Measurements from ENCODE around the gene KIAA1549.
"Not testable (repeated sequence)": the region's sequence is repeated elsewhere in the genome, so short reads cannot be mapped to it uniquely, and the experiment has no call there.

KIAA1549 gene

GRCh38 chr7:138980563-138981291, 462 bp downstream of the KIAA1549 start:
- Mint-ChIP-seq H3K27ac (peak overlapping the region; percentile 79), H3K4me3 (peak overlapping the region; percentile 90 to 94), H3K4me1 (peaks cover 4 to 15% of the 10 kb centered on the region in 2 donors), H3K9me3 (no peaks in the 10 kb centered on the region), H3K27me3 (peaks cover 37 to 47% of the 10 kb centered on the region in 2 donors), H3K36me3 (no peaks in the 10 kb centered on the region)
- DNase-seq = no peak
- ATAC-seq (replicated peaks) = peak; percentile 44 to 56

GRCh38 chr7:138979988-138980562, 1.1 kb downstream of the KIAA1549 start:
- DNase-seq = no peak
- H3K4me1 Mint-ChIP-seq = peaks cover 4 to 15% of the 10 kb centered on the region in 2 donors
- H3K9me3 Mint-ChIP-seq = no peaks in the 10 kb centered on the region
- peak overlapping the region; percentile 90 to 94 for H3K4me3 Mint-ChIP-seq
- H3K27me3 Mint-ChIP-seq = peaks cover 40 to 50% of the 10 kb centered on the region in 2 donors
- H3K36me3 Mint-ChIP-seq = no peaks in the 10 kb centered on the region
- no peak overlapping the region for H3K27ac Mint-ChIP-seq
- no peak for ATAC-seq (replicated peaks)

- Mint-ChIP-seq H3K4me1 (peaks cover 4 to 15% of the 10 kb centered on the region in 2 donors), H3K27ac (no peak overlapping the region), H3K36me3 (no peaks in the 10 kb centered on the region), H3K27me3 (peaks cover 43 to 54% of the 10 kb centered on the region in 2 donors), H3K9me3 (no peaks in the 10 kb centered on the region), H3K4me3 (no peak overlapping the region)
- DNase-seq (no peak), ATAC-seq (replicated peaks) (no peak)
These were observed 1.8 kb downstream of the KIAA1549 start for GRCh38 chr7:138979226-138979979.

GRCh38 chr7:138978541-138979184, 2.5 kb downstream of the KIAA1549 start:
- no peaks in the 10 kb centered on the region for H3K36me3 Mint-ChIP-seq
- H3K4me3 Mint-ChIP-seq = no peak overlapping the region
- H3K27me3 Mint-ChIP-seq = peaks cover 43 to 54% of the 10 kb centered on the region in 2 donors
- peaks cover 4 to 15% of the 10 kb centered on the region in 2 donors for H3K4me1 Mint-ChIP-seq
- no peak overlapping the region for H3K27ac Mint-ChIP-seq
- DNase-seq (no peak), ATAC-seq (replicated peaks) (no peak)
- H3K9me3 Mint-ChIP-seq = no peaks in the 10 kb centered on the region

- H3K36me3 Mint-ChIP-seq; ATAC-seq (replicated peaks); H3K9me3 Mint-ChIP-seq; H3K27ac Mint-ChIP-seq; DNase-seq; H3K4me1 Mint-ChIP-seq; H3K4me3 Mint-ChIP-seq: not testable (repeated sequence)
- peaks cover 46% of the 10 kb centered on the region in 2 donors for H3K27me3 Mint-ChIP-seq
These were observed 5.0 kb downstream of the KIAA1549 start for GRCh38 chr7:138976161-138976560.

- Mint-ChIP-seq H3K27ac (no peak overlapping the region), H3K36me3 (no peaks in the 10 kb centered on the region), H3K4me1 (peaks cover 0 to 6% of the 10 kb centered on the region in 2 donors), H3K4me3 (no peak overlapping the region), H3K27me3 (peaks cover 41 to 45% of the 10 kb centered on the region in 2 donors), H3K9me3 (no peaks in the 10 kb centered on the region)
- DNase-seq = no peak
- ATAC-seq (replicated peaks) = no peak
These were observed 5.7 kb downstream of the KIAA1549 start for GRCh38 chr7:138975343-138976104.

GRCh38 chr7:138974675-138975292, 6.4 kb downstream of the KIAA1549 start:
- DNase-seq (no peak), ATAC-seq (replicated peaks) (no peak)
- no peaks in the 10 kb centered on the region for H3K9me3 Mint-ChIP-seq
- no peak overlapping the region for H3K27ac Mint-ChIP-seq
- peaks cover 34 to 37% of the 10 kb centered on the region in 2 donors for H3K27me3 Mint-ChIP-seq
- no peak overlapping the region for H3K4me3 Mint-ChIP-seq
- H3K36me3 Mint-ChIP-seq = no peaks in the 10 kb centered on the region
- no peaks in the 10 kb centered on the region for H3K4me1 Mint-ChIP-seq

GRCh38 chr7:138974103-138974502, 7.1 kb downstream of the KIAA1549 start:
- H3K36me3 Mint-ChIP-seq = no peaks in the 10 kb centered on the region
- DNase-seq = no peak
- H3K27me3 Mint-ChIP-seq = peaks cover 27 to 30% of the 10 kb centered on the region in 2 donors
- no peaks in the 10 kb centered on the region for H3K4me1 Mint-ChIP-seq
- H3K4me3 Mint-ChIP-seq = no peak overlapping the region
- no peak for ATAC-seq (replicated peaks)
- H3K9me3 Mint-ChIP-seq = no peaks in the 10 kb centered on the region
- no peak overlapping the region for H3K27ac Mint-ChIP-seq

- ATAC-seq (replicated peaks) = no peak
- H3K27ac Mint-ChIP-seq = no peak overlapping the region
These were observed 10.2 kb downstream of the KIAA1549 start for GRCh38 chr7:138970952-138971351.

GRCh38 chr7:138970446-138970845, 10.7 kb downstream of the KIAA1549 start:
- Mint-ChIP-seq H3K4me1 (peaks cover 0 to 1% of the 10 kb centered on the region in 2 donors), H3K36me3 (no peaks in the 10 kb centered on the region), H3K27me3 (peaks cover 14 to 18% of the 10 kb centered on the region in 2 donors), H3K4me3 (no peak overlapping the region), H3K27ac (no peak overlapping the region), H3K9me3 (no peaks in the 10 kb centered on the region)
- DNase-seq (no peak), ATAC-seq (replicated peaks) (no peak)

More at GRCh38 chr7:138970952-138971351, 10.2 kb downstream of the KIAA1549 start:
- H3K27me3 Mint-ChIP-seq = peaks cover 14 to 18% of the 10 kb centered on the region in 2 donors
- H3K4me1 Mint-ChIP-seq = peaks cover 0 to 1% of the 10 kb centered on the region in 2 donors
- no peak overlapping the region for H3K4me3 Mint-ChIP-seq
- H3K36me3 Mint-ChIP-seq = no peaks in the 10 kb centered on the region
- DNase-seq = no peak
- H3K9me3 Mint-ChIP-seq = no peaks in the 10 kb centered on the region

GRCh38 chr7:138967159-138967558, 14.0 kb downstream of the KIAA1549 start:
- Mint-ChIP-seq H3K27me3 (peaks cover 16 to 17% of the 10 kb centered on the region in 2 donors), H3K4me1 (peaks cover 0 to 3% of the 10 kb centered on the region in 2 donors), H3K36me3 (no peaks in the 10 kb centered on the region), H3K9me3 (no peaks in the 10 kb centered on the region), H3K27ac (no peak overlapping the region), H3K4me3 (no peak overlapping the region)
- no peak for ATAC-seq (replicated peaks)
- no peak for DNase-seq

- H3K9me3 Mint-ChIP-seq = no peaks in the 10 kb centered on the region
- no peak overlapping the region for H3K27ac Mint-ChIP-seq
- no peak overlapping the region for H3K4me3 Mint-ChIP-seq
- no peak for ATAC-seq (replicated peaks)
- peaks cover 0 to 3% of the 10 kb centered on the region in 2 donors for H3K4me1 Mint-ChIP-seq
- H3K36me3 Mint-ChIP-seq = no peaks in the 10 kb centered on the region
- DNase-seq = no peak
- H3K27me3 Mint-ChIP-seq = peaks cover 10 to 16% of the 10 kb centered on the region in 2 donors
These were observed 16.4 kb downstream of the KIAA1549 start for GRCh38 chr7:138964624-138965436.

GRCh38 chr7:138963675-138964074, 17.5 kb downstream of the KIAA1549 start:
- no peaks in the 10 kb centered on the region for H3K36me3 Mint-ChIP-seq
- no peak overlapping the region for H3K4me3 Mint-ChIP-seq
- H3K27me3 Mint-ChIP-seq = peaks cover 10 to 16% of the 10 kb centered on the region in 2 donors
- peaks cover 0 to 3% of the 10 kb centered on the region in 2 donors for H3K4me1 Mint-ChIP-seq
- no peaks in the 10 kb centered on the region for H3K9me3 Mint-ChIP-seq
- DNase-seq (no peak), ATAC-seq (replicated peaks) (no peak)
- H3K27ac Mint-ChIP-seq = no peak overlapping the region
